Measurements from ENCODE around the gene VSIG1. TPM values are rescaled to one million over a fixed set of nuclear protein-coding genes. Genes with fewer than 3 reads are reported as not detected.

VSIG1 gene
- total RNA-seq, 1 donor: 0.09 TPM

- TF ChIP-seq CTCF (IDR thresholded peaks at IDR 0.05; ENCODE audit: insufficient read depth, low read length): no peak
- no peak for DNase-seq (ENCODE audit: low read depth)
- H3K4me3 ChIP-seq (ENCODE audit: low read depth, low read length): no peak overlapping the region
These were observed 11.9 kb upstream of the VSIG1 start for GRCh38 chrX:108032944-108033343.

GRCh38 chrX:108033890-108034289 is 11.0 kb upstream of the VSIG1 start:
- TF ChIP-seq CTCF (IDR thresholded peaks at IDR 0.05; ENCODE audit: insufficient read depth, low read length): no peak
- DNase-seq (ENCODE audit: low read depth): peak; percentile 27
- no peak overlapping the region for H3K4me3 ChIP-seq (ENCODE audit: low read depth, low read length)

GRCh38 chrX:108034725-108035124 is 10.1 kb upstream of the VSIG1 start:
- no peak for DNase-seq (ENCODE audit: low read depth)
- no peak for TF ChIP-seq CTCF (IDR thresholded peaks at IDR 0.05; ENCODE audit: insufficient read depth, low read length)
- H3K4me3 ChIP-seq (ENCODE audit: low read depth, low read length): no peak overlapping the region

GRCh38 chrX:108036298-108036973 is 8.4 kb upstream of the VSIG1 start:
- DNase-seq (ENCODE audit: low read depth): peak; percentile 85
- no peak overlapping the region for H3K4me3 ChIP-seq (ENCODE audit: low read depth, low read length)
- TF ChIP-seq CTCF (IDR thresholded peaks at IDR 0.05; ENCODE audit: insufficient read depth, low read length): no peak

GRCh38 chrX:108049649-108050048 is 4.8 kb downstream of the VSIG1 start:
- TF ChIP-seq CTCF (IDR thresholded peaks at IDR 0.05; ENCODE audit: insufficient read depth, low read length): no peak
- DNase-seq (ENCODE audit: low read depth): peak; percentile 41
- H3K4me3 ChIP-seq (ENCODE audit: low read depth, low read length): no peak overlapping the region

GRCh38 chrX:108053218-108053617 is 8.4 kb downstream of the VSIG1 start:
- no peak overlapping the region for H3K4me3 ChIP-seq (ENCODE audit: low read depth, low read length)
- DNase-seq (ENCODE audit: low read depth): no peak
- no peak for TF ChIP-seq CTCF (IDR thresholded peaks at IDR 0.05; ENCODE audit: insufficient read depth, low read length)

- H3K4me3 ChIP-seq (ENCODE audit: low read depth, low read length): no peak overlapping the region
- no peak for DNase-seq (ENCODE audit: low read depth)
- no peak for TF ChIP-seq CTCF (IDR thresholded peaks at IDR 0.05; ENCODE audit: insufficient read depth, low read length)
These were observed 10.7 kb downstream of the VSIG1 start for GRCh38 chrX:108055546-108055945.
